Measurements from ENCODE around the gene USP15.

DNA sequence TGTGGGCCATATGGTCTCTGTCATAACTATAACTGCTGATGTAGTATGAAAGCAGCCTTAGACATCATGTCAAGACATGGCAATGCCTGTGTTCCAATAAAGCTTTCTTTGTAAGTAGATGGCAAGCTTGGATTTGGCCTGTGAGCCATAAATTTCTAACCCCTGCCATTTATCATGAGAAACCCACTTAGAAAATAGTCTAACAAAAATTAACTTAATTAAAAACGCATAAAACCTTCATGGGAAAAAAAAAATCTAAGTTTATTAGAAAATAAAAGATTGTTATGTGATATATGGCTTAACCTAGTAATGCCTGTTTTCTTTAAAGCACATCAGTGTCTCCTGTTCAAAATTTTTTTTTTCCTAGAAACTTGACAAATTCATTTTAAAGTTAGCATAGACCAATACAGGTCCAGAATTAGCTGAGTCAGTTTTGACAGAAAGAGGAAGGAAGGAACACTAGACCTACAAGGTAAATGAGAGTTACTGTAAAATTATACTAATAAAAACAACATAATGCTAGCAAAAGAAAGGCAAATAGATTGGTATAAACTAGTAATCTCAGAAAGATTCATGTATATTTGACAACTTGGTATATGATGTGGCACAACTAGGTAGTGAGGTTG, 68.2 kb downstream of the USP15 start:
- no peak for TF ChIP-seq CTCF (IDR thresholded peaks at IDR 0.05)
- TF ChIP-seq EZH2 (IDR thresholded peaks at IDR 0.05; ENCODE audit: borderline replicate concordance, insufficient read depth, low read depth, low read length, poor library complexity, severe bottlenecking), result no peak
